Measurements from ENCODE around the gene VPS16. TPM values are rescaled to one million over a fixed set of nuclear protein-coding genes. Genes with fewer than 3 reads are reported as not detected.

Gene VPS16
- total and polyA plus RNA-seq, 12 donors = 13.0 to 44.7 (median 20.6) TPM

DNA sequence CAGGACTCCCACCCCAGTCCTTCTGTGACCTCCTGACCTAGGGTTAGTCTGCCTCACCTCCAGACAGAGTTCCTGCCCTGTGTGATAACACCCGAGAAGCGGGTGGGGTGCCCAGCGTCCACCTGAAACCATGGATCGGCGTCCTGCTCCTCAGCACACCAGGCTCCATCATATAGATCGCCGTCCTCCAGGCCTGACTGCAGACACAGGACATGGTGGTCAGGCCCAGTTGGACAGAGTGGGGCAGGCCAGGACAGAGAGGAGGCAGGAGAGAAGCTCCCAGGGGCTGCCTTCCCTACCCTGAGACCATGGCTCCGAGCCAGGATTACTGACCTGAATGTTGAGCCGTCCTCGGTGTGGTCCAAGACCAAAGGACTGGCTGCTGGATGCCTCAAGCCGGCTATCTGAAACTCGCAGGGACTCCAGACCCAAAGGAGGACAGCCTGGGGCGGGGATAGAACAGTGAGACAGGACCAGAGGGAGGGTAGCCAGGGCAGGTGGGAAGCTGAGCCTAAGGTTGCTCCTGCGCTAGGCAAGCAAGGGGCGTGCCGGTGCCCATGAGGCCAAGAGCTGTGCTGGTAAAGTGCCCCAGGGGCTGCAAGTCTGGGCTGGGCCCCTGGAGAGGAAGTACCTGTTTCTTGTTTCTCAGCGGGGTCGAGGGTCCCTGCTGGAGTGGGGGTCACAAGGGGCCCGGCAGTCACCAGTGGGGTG lies 42.3 kb upstream of the VPS16 start:
- no peak overlapping the region for H3K4me3 ChIP-seq
- WGBS, 2 donors = 87 to 90% methylated on average over 19 of the region's 19 CpGs
- H3K9me3 ChIP-seq = peaks cover 0 to 4% (median 0%) of the 10 kb centered on the region in 11 donors
- ATAC-seq = no peak
- TF ChIP-seq, protein P1, sequence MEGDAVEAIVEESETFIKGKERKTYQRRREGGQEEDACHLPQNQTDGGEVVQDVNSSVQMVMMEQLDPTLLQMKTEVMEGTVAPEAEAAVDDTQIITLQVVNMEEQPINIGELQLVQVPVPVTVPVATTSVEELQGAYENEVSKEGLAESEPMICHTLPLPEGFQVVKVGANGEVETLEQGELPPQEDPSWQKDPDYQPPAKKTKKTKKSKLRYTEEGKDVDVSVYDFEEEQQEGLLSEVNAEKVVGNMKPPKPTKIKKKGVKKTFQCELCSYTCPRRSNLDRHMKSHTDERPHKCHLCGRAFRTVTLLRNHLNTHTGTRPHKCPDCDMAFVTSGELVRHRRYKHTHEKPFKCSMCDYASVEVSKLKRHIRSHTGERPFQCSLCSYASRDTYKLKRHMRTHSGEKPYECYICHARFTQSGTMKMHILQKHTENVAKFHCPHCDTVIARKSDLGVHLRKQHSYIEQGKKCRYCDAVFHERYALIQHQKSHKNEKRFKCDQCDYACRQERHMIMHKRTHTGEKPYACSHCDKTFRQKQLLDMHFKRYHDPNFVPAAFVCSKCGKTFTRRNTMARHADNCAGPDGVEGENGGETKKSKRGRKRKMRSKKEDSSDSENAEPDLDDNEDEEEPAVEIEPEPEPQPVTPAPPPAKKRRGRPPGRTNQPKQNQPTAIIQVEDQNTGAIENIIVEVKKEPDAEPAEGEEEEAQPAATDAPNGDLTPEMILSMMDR (IDR thresholded peaks at IDR 0.05) = no peak
- H3K27me3 ChIP-seq = peaks cover 7 to 98% (median 78%) of the 10 kb centered on the region in 7 donors
- no peak for DNase-seq
- intact Hi-C loops (cut with DNase I) = no loop called here
- peaks cover 0 to 25% (median 12%) of the 10 kb centered on the region in 9 donors for H3K4me1 ChIP-seq
- no peak overlapping the region for H3K27ac ChIP-seq
- no peaks in the 10 kb centered on the region for H3K36me3 ChIP-seq

DNA sequence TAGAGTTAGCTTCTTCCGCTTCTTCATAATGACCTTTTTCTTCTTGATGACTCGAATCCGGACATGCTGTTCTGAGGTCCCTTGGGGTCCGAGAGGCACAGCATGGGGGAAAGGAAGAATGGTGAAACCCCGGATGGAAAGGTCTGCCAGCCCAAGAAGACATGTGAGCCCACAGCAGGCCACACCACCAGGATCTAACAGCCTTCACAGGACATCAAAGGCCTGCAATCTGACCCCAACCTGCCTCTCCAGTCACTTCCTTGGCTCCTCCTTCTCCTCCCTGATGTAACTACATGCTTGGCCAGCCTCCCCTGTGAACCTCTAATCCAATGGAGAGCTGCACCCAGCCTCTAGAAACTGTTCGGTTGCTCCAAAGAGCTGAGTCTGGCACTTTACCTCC lies 41.7 kb upstream of the VPS16 start:
- TF ChIP-seq, protein P1 (IDR thresholded peaks at IDR 0.05) = no peak
- Histone ChIP-seq H3K9me3 (peaks cover 0 to 4% (median 0%) of the 10 kb centered on the region in 11 donors), H3K27ac (no peak overlapping the region), H3K27me3 (peaks cover 7 to 98% (median 78%) of the 10 kb centered on the region in 7 donors), H3K36me3 (no peaks in the 10 kb centered on the region), H3K4me3 (no peak overlapping the region), H3K4me1 (peaks cover 0 to 25% (median 12%) of the 10 kb centered on the region in 9 donors)
- ATAC-seq (peak in 1 of 8 donors; percentile 12), DNase-seq (no peak)
- intact Hi-C loops (cut with DNase I) = no loop called here
- 69 to 73% methylated on average over 6 of the region's 6 CpGs for WGBS, 2 donors

DNA sequence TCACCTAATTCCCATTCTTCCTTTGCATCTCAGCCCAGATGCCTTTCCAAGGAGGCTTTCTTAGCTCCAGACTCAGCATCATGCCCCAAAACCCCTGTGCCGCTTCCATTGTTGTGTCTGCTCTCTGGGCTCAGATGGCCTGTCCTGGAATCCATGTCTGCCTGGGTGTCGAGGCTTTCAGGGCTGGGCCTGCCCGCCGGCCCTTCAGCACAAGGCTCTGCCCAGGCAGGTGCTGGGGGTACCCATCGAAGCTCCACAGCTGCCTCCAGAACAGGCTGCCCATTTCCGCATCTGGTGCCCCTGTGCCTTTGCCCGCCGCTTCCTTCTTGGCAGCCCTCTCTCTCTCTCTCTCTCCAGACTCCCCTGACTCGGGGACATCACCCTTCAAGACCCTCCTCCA lies 41.3 kb upstream of the VPS16 start:
- H3K36me3 ChIP-seq = no peaks in the 10 kb centered on the region
- peaks cover 0 to 25% (median 12%) of the 10 kb centered on the region in 9 donors for H3K4me1 ChIP-seq
- TF ChIP-seq, protein P1 (IDR thresholded peaks at IDR 0.05) = no peak
- peaks cover 0 to 4% (median 0%) of the 10 kb centered on the region in 11 donors for H3K9me3 ChIP-seq
- H3K27me3 ChIP-seq = peaks cover 7 to 97% (median 78%) of the 10 kb centered on the region in 7 donors
- WGBS, 2 donors = 42 to 59% methylated on average over 9 of the region's 9 CpGs
- H3K4me3 ChIP-seq = peak overlapping the region in 5 of 10 donors; percentile 30 to 54 (median 41)
- no peak for ATAC-seq
- no peak for DNase-seq
- intact Hi-C loops (cut with DNase I) = no loop called here
- no peak overlapping the region for H3K27ac ChIP-seq

DNA sequence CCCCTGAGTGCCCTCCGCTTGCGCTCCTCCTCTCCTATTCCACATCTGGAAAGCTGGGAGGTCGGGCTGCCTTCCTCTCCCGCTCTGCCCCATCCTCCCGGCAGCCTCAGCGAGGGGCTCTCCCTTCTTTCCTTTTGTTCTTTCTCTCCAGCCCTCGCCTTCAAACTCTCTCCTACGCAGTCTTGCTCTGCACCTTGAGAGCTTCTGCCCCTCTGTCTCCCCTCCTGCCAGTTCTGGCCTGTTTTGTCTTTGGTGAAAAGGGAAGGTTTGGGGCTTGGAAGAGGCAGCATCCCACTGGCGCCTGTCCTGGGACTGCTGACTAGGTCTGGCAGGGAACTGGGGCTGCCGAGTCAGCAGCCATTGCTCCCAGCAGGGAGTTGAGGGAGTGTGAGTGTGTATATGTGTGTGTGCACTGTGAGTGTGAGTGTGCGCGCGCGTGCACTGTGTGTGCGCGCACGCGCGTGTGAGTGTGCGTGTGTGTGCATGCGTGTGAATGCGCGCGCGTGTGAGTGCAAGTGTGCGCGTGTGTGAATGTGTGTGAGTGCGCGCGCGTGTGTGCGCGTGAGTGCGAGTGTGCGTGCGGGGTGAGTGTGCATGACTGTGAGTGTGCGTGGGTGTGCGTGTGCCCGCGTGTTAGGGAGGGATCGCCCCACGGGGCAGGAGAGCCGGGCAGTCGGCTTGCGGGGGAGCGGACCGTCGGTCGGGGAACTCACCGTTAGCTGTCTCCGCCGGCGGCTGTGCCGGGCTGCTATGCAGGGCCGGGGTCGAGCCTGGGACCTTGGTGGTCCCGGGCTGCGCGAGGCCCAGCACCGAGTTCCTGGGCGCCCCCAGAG lies 40.6 kb upstream of the VPS16 start:
- WGBS, 2 donors = 2 to 3% methylated on average over 61 of the region's 61 CpGs
- TF ChIP-seq, protein P1 (IDR thresholded peaks at IDR 0.05) = no peak
- intact Hi-C loops (cut with DNase I) = no loop called here
- peak overlapping the region in 1 of 10 donors; percentile 47 for H3K27ac ChIP-seq
- peaks cover 0 to 4% (median 0%) of the 10 kb centered on the region in 11 donors for H3K9me3 ChIP-seq
- H3K4me1 ChIP-seq = peaks cover 0 to 29% (median 12%) of the 10 kb centered on the region in 9 donors
- ATAC-seq = peak in 3 of 8 donors; percentile 21 to 36 (median 26)
- peaks cover 7 to 97% (median 82%) of the 10 kb centered on the region in 7 donors for H3K27me3 ChIP-seq
- no peak for DNase-seq
- no peaks in the 10 kb centered on the region for H3K36me3 ChIP-seq
- peak overlapping the region in 9 of 10 donors; percentile 16 to 54 (median 34) for H3K4me3 ChIP-seq

Data from heart right ventricle (tissue), 16 donors.